ENCODE data around the gene SGPP1. TPM values are rescaled to one million over a fixed set of nuclear protein-coding genes. Genes with fewer than 3 reads are reported as not detected.

SGPP1 gene
- total RNA-seq, 2 donors from 2014 or later, result 23.1 to 24.4 TPM

GRCh38 chr14:63682727-63683593 is 44.9 kb downstream of the SGPP1 start:
- DNase-seq (no peak), ATAC-seq (no peak)
- no peak overlapping the region for H3K27ac ChIP-seq
- H3K9me3 ChIP-seq, result no peaks in the 10 kb centered on the region
- 80 to 81% methylated on average over 9 of the region's 9 CpGs for WGBS, 2 donors
- no peaks in the 10 kb centered on the region for H3K27me3 ChIP-seq
- intact Hi-C loops (cut with DNase I), result no loop called here
- no peak for TF ChIP-seq POLR2A (IDR thresholded peaks at IDR 0.05)
- no peak for TF ChIP-seq CTCF (IDR thresholded peaks at IDR 0.05)
- peaks cover 0 to 2% of the 10 kb centered on the region in 2 donors for H3K36me3 ChIP-seq (replicated peaks in 1 of 2; ENCODE audit: insufficient read depth in 1 of 2, low read depth in 2 of 2)
- no peaks in the 10 kb centered on the region for H3K4me1 ChIP-seq
- no peak overlapping the region for H3K4me3 ChIP-seq

- TF ChIP-seq CTCF (IDR thresholded peaks at IDR 0.05), result no peak
- no peaks in the 10 kb centered on the region for H3K9me3 ChIP-seq
- no peak for ATAC-seq
- intact Hi-C loops (cut with DNase I), result no loop called here
- H3K4me1 ChIP-seq, result peaks cover 5% of the 10 kb centered on the region
- H3K27ac ChIP-seq, result no peak overlapping the region
- H3K36me3 ChIP-seq (replicated peaks in 1 of 2; ENCODE audit: insufficient read depth in 1 of 2, low read depth in 2 of 2), result no peaks in the 10 kb centered on the region
- H3K27me3 ChIP-seq, result no peaks in the 10 kb centered on the region
- WGBS, 2 donors, result 97 to 100% methylated on average over 1 of the region's 1 CpG
- no peak for DNase-seq
- H3K4me3 ChIP-seq, result no peak overlapping the region
Measured at GRCh38 chr14:63678536-63678935, 49.3 kb downstream of the SGPP1 start.

- ATAC-seq, result no peak
- no peak overlapping the region for H3K4me3 ChIP-seq
- H3K36me3 ChIP-seq (replicated peaks in 1 of 2; ENCODE audit: insufficient read depth in 1 of 2, low read depth in 2 of 2), result no peaks in the 10 kb centered on the region
- TF ChIP-seq POLR2A (IDR thresholded peaks at IDR 0.05) (no peak), CTCF (IDR thresholded peaks at IDR 0.05) (no peak)
- H3K4me1 ChIP-seq, result peaks cover 9% of the 10 kb centered on the region
- H3K27me3 ChIP-seq, result no peaks in the 10 kb centered on the region
- 93 to 96% methylated on average over 3 of the region's 3 CpGs for WGBS, 2 donors
- intact Hi-C loops (cut with DNase I), result no loop called here
- no peak overlapping the region for H3K27ac ChIP-seq
- H3K9me3 ChIP-seq, result no peaks in the 10 kb centered on the region
- DNase-seq, result no peak
Measured at GRCh38 chr14:63677891-63678379, 49.9 kb downstream of the SGPP1 start.

- no peak overlapping the region for H3K4me3 ChIP-seq
- DNase-seq (no peak), ATAC-seq (no peak)
- H3K27ac ChIP-seq, result no peak overlapping the region
- intact Hi-C loops (cut with DNase I), result no loop called here
- TF ChIP-seq CTCF (IDR thresholded peaks at IDR 0.05) (no peak), POLR2A (IDR thresholded peaks at IDR 0.05) (no peak)
- no peaks in the 10 kb centered on the region for H3K27me3 ChIP-seq
- H3K4me1 ChIP-seq, result peaks cover 22% of the 10 kb centered on the region
- H3K9me3 ChIP-seq, result no peaks in the 10 kb centered on the region
- H3K36me3 ChIP-seq (replicated peaks in 1 of 2; ENCODE audit: insufficient read depth in 1 of 2, low read depth in 2 of 2), result no peaks in the 10 kb centered on the region
- 92 to 95% methylated on average over 3 of the region's 3 CpGs for WGBS, 2 donors
Measured at GRCh38 chr14:63676615-63677014, 51.2 kb downstream of the SGPP1 start.
